HG03521 (cell line): ENCODE measurements around the gene FAM184A.
"Not testable (repeated sequence)": the region's sequence is repeated elsewhere in the genome, so short reads cannot be mapped to it uniquely, and the experiment has no call there.

Experiments
- ATAC-seq: cut with Tn5 transposase; IDR thresholded peaks from one replicate; pipeline ENCODE4 v1.9.1; 2021; ENCODE audit warnings: mild to moderate bottlenecking, moderate library complexity; ENCODE audit not compliant: unreplicated experiment

The FAM184A gene

DNA sequence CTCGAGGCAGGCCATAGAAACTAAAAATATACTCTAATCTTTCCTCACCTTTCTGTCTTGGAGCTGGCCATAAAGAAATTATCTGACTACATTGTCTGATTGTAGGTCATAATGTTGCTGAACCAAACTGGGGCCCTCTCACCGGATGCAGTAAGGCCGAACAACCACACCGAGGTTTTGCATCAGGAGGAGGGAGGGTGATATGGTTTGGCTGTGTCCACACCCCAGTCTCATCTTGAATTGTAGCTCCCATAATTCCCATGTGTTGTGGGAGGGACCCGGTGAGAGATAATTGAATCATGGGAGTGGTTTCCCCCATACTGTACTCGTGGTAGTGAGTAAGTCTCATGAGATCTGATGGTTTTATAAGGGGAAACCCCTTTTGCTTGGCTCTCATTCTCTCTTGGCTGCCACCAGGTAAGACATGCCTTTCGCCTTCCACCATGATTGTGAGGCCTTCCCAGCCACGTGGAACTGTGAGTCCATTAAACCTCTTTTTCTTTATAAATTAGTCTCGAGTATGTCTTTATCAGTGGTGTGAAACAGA is 19.4 kb upstream of the FAM184A start:
- ATAC-seq = not testable (repeated sequence)

DNA sequence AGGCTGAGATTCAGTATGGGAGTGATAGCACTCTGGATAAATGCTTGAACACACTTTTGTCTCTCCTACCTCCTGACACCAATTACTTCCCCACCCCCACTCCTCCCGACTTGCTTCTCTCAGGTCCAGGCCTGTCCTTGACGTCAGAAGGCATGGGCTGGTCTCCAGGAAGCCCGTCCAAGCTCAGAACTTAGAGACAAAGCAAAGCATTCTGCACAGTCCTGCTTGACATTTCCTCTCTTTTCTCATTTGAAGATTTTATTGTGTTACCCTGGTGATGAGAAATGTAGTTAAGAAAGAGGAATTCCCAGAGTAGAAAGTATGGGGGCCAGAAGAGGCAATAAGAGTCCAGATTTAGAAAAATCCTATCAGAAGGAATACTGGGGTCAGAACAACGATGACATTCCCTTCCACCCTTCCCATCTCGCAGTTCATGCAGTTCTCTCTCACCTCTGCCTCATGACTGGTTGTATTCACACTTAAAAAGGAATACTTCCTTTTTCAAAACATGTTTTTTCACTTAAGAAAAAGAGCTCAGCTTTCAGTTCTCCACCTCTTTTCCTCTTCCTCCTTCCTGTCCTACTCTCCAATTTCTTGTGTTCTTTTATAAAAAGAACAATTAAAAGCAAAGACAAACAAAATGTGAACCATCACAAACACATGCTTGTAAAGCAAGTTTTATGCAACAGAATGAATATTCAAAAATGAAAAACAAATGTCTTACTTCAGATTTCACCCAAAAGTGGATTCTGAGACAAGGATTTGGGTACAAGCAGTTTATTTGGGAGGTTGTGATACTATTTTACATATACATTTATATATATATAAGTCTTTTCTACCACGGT is 18.5 kb upstream of the FAM184A start:
- ATAC-seq = no peak

GRCh38 chr6:119090256-119090655 is 11.8 kb upstream of the FAM184A start:
- ATAC-seq = no peak

- ATAC-seq = no peak
Observed at GRCh38 chr6:119084784-119085183, 6.3 kb upstream of the FAM184A start.

GRCh38 chr6:119083007-119083406 is 4.5 kb upstream of the FAM184A start:
- ATAC-seq = no peak

GRCh38 chr6:119079283-119079809 is 882 bp upstream of the FAM184A start:
- no peak for ATAC-seq

DNA sequence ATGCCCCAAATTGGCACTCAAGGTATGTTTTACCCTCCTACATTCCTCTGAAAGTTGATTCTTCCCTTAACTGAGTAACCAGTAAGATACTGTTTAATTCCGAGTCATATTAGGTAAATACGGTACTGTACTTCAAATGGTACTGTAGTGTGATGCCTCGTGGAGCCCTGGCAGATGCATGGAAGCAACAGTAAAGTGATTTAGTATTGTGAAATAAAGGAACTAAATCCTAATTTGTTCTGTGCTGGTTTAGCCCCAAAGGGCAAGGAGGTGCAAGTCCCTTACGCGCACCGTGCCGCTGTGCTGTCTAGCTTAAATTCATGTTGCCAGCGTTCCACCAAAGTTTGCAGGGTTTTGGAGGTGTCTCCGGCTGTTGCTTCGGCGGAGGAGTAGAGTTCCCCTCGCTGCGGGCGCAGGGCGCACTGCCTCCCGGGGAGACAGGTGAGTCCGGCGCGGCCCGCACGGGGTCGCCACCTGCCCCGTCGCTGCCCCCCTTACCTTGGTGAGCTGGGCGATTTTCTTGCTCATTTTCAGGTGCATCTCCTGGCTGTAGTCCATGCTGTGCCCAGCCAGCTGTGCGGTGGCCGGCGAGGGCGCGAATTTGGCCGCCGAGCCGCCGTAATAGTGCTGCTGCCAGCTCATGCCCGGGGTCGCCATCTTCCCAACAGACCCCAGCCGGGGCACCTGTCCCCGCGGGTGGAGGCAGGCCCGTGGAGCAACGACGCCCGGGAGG is 655 bp downstream of the FAM184A start:
- peak; percentile 15 for ATAC-seq

GRCh38 chr6:119077391-119077642 is 1.1 kb downstream of the FAM184A start:
- ATAC-seq = no peak

- no peak for ATAC-seq
Observed at GRCh38 chr6:119076576-119077390, 1.7 kb downstream of the FAM184A start.

DNA sequence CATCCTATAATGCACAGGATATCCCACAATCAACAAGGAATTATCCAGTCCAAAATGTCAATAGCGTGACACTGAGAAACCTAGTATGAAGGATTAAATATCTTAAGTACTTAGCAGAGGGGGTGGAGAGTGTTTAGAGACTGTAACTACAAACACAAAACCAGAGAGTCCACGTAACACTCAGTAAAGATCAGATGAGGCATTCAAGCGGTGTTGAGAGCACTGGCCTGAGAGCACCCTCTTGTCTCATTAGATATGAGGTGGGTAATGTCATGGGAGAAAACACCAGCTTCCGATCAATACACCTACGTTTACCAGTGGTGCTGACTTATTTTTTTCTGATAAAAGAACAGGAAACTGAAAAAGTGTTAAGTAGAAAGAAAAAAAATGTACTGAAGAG is 2.3 kb downstream of the FAM184A start:
- ATAC-seq = no peak

DNA sequence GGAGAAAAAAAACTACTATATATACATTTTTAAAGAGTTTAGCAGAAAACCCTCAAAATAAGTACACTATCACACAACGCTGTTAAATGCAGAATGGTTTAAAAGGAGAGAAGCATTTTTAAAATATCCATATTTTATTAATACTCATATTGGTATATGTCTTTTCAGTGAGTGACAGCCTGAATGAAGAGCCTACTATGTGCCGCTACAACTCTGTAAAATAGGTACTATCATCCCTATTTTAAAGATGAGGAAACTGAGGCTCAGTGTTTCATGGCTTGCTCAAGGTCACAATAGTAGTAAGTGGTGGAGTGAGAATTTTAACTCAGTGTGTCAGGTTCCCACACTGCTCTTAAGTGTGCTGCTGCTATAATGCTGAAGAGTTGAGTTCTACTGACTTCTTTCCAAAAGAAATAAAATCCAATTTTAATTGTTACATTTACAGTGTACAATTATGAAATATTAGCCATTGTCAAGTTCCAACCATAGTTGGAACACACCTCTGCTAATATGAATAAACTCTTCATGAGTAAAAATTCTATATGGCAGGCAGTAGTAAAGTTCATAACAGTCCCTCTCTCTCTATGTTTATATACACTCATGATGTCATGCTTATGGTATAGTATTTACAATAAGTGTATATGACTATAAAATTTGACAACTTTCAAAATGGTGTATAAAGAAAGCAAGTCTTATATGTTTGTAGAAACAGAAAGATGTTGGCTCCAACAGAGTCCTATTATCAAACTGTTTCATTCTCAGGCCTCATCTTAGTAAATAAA is 3.1 kb downstream of the FAM184A start:
- no peak for ATAC-seq

- no peak for ATAC-seq
Observed at GRCh38 chr6:119073307-119074051, 5.0 kb downstream of the FAM184A start.

DNA sequence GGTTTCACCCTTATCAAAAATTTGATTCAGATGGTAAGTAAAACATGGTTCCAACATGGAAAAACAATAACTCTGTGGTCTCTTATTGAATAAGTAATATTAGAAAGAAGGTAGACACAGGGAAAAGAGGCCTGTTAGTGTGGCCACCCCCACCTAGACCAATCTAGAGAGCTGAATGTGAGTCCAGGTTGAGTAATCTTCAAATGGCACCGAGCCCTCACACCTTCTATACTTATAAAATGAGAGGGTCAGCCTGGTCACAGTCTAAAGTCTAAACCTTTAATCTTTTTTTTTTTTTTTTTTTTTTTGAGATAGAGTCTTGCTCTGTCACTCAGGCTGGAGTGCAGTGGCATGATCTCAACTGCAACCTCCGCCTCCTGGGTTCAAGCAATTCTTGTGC is 6.9 kb downstream of the FAM184A start:
- ATAC-seq = no peak

GRCh38 chr6:119067091-119067490 is 11.4 kb downstream of the FAM184A start:
- ATAC-seq = no peak

DNA sequence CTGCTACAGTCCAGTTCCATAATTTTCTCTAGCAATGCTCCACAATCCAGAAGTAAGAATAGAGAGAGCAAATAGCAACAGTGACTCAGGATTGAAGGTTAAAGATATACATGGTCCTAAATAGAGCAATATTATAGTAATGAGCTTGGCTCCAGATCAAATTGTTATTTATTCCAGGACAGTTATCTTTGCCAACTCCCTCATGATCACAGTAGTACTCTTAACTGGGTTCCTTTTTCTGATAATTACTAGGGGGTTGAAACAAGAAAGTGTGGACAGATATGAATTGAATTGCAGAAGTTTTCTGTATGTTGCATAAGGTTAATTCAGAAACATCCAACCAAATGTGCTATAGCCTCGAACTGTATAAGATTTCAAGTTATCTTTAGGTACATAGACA is 11.9 kb downstream of the FAM184A start:
- no peak for ATAC-seq

DNA sequence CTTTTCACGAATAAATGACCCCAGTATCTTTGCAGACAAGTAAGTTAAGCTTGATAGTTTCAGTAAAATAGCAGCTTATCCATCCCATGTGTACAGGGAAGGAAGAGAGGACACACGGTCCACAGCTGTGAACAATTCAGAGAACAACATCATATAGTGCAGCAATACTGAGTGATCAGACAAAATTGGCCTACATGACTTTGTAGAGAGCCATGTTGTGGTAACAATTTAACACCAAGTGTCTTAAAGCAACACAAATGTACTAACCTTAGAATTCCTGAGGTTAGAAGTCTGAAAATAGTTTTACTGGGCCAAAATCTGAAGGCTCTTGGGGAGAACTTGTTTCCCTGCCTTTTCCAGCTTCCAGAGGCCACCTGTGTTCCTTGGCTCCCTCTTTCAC is 12.5 kb downstream of the FAM184A start:
- no peak for ATAC-seq

DNA sequence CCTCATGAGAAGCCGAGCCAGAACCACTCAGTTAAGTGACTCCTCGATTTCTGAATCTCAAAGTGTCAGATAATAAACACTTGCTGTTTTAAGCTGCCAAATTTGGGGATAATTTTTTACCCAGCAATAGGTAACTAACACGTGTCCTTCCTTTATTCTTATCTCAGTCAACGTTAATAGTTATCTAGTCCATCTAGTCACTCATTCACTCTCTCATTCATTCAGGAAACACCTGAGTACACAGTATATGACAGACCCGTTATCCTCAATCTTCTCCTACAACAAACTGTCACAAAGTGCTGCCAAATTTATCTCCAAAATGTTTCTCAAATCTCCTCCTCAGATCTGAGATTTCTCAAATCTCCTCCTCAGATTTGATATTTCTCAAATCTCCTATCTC is 13.1 kb downstream of the FAM184A start:
- no peak for ATAC-seq

DNA sequence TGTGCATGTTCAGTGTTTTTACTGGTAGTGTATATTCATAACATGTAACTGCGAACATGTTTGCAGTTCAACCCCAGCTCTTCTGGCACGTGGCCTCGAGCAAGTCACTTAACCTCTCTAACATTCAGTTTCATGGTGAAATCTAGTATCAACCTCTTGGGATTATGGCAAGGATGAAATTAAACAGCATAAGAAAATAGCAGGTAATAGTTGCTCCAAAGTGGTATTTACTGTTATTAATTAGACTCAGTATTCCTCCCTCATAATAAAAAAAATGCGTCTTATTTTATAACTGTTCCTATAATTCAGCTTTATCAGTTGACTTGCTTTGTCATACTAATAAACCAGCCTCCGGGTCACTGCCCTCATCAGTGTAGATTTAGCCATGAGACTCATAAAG is 15.0 kb downstream of the FAM184A start:
- no peak for ATAC-seq

DNA sequence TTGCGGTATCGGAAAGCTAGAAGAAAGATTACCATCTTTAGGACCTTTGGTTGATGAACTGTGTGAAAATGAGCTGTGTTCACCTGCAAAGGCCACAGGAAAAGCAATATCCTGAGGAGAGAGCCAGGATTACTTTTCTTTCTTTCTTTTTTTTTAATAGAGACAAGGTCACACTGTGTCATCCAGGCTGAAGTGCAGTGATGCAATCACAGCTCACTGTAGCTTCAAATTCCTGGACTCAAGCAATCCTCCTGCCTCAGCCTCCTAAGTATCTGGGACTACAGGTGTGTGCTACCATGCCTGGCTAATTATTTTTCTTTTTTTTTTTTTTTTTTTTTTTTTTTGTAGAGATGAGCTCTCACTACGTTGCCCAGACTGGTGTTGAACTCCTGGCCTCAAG is 17.2 kb downstream of the FAM184A start:
- no peak for ATAC-seq
